ENCODE results near the gene VSIG10L2.

VSIG10L2 gene

GRCh38 chr11:125930076-125930450 is 15.8 kb upstream of the VSIG10L2 start:
- no peak for DNase-seq

- DNase-seq = no peak
Measured at GRCh38 chr11:125931116-125931515, 14.7 kb upstream of the VSIG10L2 start.

DNA sequence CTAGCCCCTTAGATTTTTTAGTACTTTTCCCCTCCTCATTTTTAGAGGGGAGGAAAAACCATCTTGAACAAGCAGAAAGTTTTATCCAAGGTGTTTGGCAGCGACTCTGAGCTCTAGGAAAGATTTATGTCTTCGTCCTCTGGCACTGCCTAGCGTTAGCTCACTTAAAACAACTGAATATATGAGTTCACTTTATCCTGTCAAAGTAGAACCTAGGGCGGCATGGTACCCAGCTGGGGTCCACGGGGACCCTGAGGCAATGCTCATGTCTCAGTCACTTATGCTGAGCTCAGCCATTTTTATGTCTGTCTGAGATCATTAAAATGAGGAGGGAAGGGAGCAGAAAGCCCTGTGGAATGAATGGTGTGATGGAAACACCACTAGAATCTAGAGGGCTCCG is 14.2 kb upstream of the VSIG10L2 start:
- no peak for DNase-seq

DNA sequence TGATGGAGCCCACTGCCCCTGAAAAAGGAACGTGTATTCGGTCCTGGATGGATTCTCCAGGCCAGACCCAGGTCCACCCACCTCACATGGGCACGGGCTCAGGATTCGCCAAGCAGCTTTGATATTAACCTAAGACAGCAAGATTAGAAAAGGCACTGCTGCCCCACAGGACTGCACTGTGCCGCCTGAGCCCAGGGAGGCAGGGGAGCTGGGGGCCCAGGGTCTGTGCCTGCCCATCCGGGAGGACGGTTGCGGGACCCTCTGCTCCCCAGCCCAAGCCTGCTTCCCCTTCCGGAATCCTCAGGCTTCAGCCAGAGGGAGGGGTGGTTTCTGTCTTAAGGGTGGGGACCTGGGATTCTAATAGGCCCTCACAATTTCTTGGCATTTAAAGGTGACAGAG is 13.5 kb upstream of the VSIG10L2 start:
- DNase-seq = no peak

GRCh38 chr11:125933030-125933813 is 12.6 kb upstream of the VSIG10L2 start:
- no peak for DNase-seq

DNA sequence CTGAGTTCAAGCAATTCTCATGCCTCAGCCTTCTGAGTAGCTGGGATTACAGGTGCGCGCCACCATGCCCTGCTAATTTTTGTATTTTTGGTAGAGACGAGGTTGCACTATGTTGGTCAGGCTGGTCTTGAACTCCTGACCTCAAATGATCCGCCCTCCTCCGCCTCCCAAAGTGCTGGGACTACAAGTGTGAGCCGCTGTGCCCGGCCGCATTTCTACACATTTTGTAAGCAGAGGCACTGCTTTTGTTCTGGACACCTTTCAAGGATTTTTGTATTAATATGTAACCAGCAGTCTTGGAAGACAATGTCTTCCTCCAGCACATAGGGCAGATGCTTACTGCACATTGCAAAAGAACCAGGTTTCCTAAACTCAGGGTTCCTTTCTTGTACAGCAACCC is 11.4 kb upstream of the VSIG10L2 start:
- no peak for DNase-seq

GRCh38 chr11:125935056-125935455 is 10.8 kb upstream of the VSIG10L2 start:
- no peak for DNase-seq

DNA sequence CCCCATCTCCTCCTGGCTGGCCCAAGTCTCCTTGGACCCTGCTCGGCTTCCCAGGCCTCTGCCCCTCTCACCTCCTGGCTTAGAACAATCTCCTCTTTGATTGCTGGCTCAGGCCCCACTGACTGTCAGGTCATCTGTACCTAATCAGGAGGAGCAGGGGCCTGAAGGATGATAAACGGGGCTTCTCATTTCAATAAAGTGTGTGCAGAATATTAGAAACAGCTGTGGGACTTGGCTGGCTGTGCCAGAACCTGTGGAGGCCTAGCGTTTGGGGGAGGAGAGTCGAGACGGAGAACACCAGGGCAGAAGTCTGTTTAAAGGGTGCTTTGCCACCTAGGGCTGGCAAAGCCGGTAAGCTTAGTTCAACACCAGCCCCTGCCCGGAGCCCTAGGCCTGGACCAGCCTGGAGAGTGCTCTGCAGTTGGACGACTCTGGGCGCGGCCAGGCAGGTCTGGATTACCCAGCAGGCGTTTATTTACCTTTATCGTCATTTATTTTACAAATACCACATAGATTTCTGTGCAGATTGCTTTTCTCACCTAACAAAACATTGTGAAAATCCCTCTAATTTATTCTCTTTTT is 10.1 kb upstream of the VSIG10L2 start:
- DNase-seq = no peak

- peak in 1 of 6 experiments; percentile 1 for DNase-seq
Measured at GRCh38 chr11:125938418-125938817, 7.4 kb upstream of the VSIG10L2 start.

GRCh38 chr11:125939081-125939521 is 6.7 kb upstream of the VSIG10L2 start:
- no peak for DNase-seq

GRCh38 chr11:125940145-125940544 is 5.7 kb upstream of the VSIG10L2 start:
- no peak for DNase-seq

- no peak for DNase-seq
Measured at GRCh38 chr11:125941267-125941618, 4.6 kb upstream of the VSIG10L2 start.

GRCh38 chr11:125941619-125942611 is 3.9 kb upstream of the VSIG10L2 start:
- peak in 5 of 6 experiments; percentile 12 to 43 (median 35) for DNase-seq

GRCh38 chr11:125942771-125943428 is 2.9 kb upstream of the VSIG10L2 start:
- DNase-seq = no peak

GRCh38 chr11:125943661-125944349 is 2.0 kb upstream of the VSIG10L2 start:
- no peak for DNase-seq

- DNase-seq = no peak
Measured at GRCh38 chr11:125944350-125945010, 1.4 kb upstream of the VSIG10L2 start.

- DNase-seq = no peak
Measured at GRCh38 chr11:125945011-125945796, 640 bp upstream of the VSIG10L2 start.

- DNase-seq = no peak
Measured at GRCh38 chr11:125946712-125947418, 1.0 kb downstream of the VSIG10L2 start.

- no peak for DNase-seq
Measured at GRCh38 chr11:125947419-125948277, 1.8 kb downstream of the VSIG10L2 start.

Measured in stimulated activated naive CD4-positive, alpha-beta T cell (primary cell).